ENCODE data around the gene CEP85L. TPM values are rescaled to one million over a fixed set of nuclear protein-coding genes. Genes with fewer than 3 reads are reported as not detected.

Gene CEP85L
- total RNA-seq, 4 donors from 2014 or later: 12.6 to 16.2 (median 13.4) TPM

DNA sequence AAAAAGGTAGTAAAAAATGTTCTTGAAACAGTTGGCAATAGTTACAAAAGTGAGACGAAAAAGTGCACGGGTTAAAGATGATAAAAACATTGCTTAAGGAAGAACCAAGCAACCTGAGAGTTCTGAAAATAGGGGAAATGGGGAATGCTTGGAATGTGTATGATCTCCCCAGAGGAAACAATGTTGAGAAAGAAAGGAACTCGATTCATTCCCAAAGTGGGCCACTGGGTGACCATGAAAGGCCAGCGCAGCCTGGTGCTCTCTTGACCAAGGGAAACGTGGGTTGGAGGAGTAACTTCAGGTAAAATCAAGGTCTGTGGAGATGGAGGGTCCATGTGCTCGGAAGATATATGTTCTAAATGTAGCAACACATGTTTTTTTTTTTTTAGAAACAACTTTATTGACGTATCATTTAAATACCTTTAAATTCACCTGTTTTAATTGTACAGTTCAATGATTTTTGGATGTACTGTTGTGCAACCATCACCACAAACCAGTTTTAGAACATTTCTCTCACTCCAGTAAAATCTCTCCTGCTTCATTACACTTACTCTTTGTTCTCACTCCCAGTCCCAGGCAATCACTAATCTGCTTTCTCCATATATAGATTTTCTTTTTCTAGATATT is 34.5 kb upstream of the CEP85L start:
- Histone ChIP-seq H3K27ac (replicated peaks in 1 of 4) (no peak overlapping the region), H3K9me3 (no peaks in the 10 kb centered on the region), H3K4me3 (no peak overlapping the region), H3K27me3 (no peaks in the 10 kb centered on the region), H3K36me3 (no peaks in the 10 kb centered on the region), H3K4me1 (no peaks in the 10 kb centered on the region)
- TF ChIP-seq, protein P1, sequence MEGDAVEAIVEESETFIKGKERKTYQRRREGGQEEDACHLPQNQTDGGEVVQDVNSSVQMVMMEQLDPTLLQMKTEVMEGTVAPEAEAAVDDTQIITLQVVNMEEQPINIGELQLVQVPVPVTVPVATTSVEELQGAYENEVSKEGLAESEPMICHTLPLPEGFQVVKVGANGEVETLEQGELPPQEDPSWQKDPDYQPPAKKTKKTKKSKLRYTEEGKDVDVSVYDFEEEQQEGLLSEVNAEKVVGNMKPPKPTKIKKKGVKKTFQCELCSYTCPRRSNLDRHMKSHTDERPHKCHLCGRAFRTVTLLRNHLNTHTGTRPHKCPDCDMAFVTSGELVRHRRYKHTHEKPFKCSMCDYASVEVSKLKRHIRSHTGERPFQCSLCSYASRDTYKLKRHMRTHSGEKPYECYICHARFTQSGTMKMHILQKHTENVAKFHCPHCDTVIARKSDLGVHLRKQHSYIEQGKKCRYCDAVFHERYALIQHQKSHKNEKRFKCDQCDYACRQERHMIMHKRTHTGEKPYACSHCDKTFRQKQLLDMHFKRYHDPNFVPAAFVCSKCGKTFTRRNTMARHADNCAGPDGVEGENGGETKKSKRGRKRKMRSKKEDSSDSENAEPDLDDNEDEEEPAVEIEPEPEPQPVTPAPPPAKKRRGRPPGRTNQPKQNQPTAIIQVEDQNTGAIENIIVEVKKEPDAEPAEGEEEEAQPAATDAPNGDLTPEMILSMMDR (IDR thresholded peaks at IDR 0.05): no peak
- TF ChIP-seq EP300 (IDR thresholded peaks at IDR 0.05) (no peak), POLR2A (IDR thresholded peaks at IDR 0.05; ENCODE audit: low read depth) (no peak), POLR2AphosphoS5 (IDR thresholded peaks at IDR 0.05) (no peak)
- DNase-seq (ENCODE audit: extremely low spot score): peak; percentile 68
- intact Hi-C loops (cut with DNase I): no loop called here
- 82% methylated on average over 7 of the region's 7 CpGs for WGBS

- intact Hi-C loops (cut with DNase I): no loop called here
Observed at GRCh38 chr6:118683881-118684872, 32.8 kb upstream of the CEP85L start.

DNA sequence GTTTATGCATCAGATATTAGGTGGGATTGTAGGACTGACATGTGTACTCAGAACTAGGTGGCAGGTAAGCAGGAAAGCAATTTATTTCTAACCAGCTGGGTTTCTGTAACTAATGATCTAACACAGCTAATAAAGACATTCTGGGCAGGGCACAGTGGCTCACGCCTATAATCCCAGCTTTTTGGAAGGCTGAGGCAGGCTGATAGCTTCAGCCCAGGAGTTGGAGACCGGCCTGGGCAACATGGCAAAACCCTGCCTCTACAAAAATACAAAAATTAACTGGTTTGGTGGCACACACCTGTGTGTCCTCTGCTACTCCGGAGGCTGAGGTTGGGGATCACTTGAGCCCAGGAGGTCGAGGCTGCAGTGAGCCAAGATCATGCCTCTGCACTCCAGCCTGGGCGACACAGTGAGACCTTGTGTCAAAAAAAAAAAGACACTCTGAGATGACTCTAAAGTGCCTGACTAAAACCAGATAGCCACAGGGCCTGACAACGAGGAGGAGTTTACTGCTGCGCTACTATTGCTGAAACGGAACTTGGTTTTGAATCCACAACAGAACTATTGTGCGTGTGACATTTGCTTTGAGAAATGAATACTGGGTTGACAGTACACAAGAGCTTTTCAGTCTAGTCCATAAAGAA is 29.2 kb upstream of the CEP85L start:
- H3K27ac ChIP-seq (replicated peaks in 1 of 4): no peak overlapping the region
- no peaks in the 10 kb centered on the region for H3K4me1 ChIP-seq
- intact Hi-C loops (cut with DNase I): no loop called here
- TF ChIP-seq POLR2AphosphoS5 (IDR thresholded peaks at IDR 0.05): no peak
- TF ChIP-seq EP300 (IDR thresholded peaks at IDR 0.05): no peak
- no peak for TF ChIP-seq POLR2A (IDR thresholded peaks at IDR 0.05; ENCODE audit: low read depth)
- peak; percentile 90 for DNase-seq (ENCODE audit: extremely low spot score)
- WGBS: 90% methylated on average over 9 of the region's 9 CpGs
- no peak overlapping the region for H3K4me3 ChIP-seq
- H3K9me3 ChIP-seq: no peaks in the 10 kb centered on the region
- no peaks in the 10 kb centered on the region for H3K36me3 ChIP-seq
- H3K27me3 ChIP-seq: no peaks in the 10 kb centered on the region

More at GRCh38 chr6:118683881-118684872, 32.8 kb upstream of the CEP85L start:
- H3K27ac ChIP-seq (replicated peaks in 1 of 4): no peak overlapping the region
- H3K4me1 ChIP-seq: no peaks in the 10 kb centered on the region
- H3K36me3 ChIP-seq: no peaks in the 10 kb centered on the region
- WGBS: 88% methylated on average over 9 of the region's 9 CpGs
- DNase-seq (ENCODE audit: extremely low spot score): peak; percentile 19
- TF ChIP-seq POLR2A (IDR thresholded peaks at IDR 0.05; ENCODE audit: low read depth) (no peak), EP300 (IDR thresholded peaks at IDR 0.05) (no peak), POLR2AphosphoS5 (IDR thresholded peaks at IDR 0.05) (no peak)
- TF ChIP-seq, protein P1 (IDR thresholded peaks at IDR 0.05): no peak
- H3K27me3 ChIP-seq: no peaks in the 10 kb centered on the region
- no peak overlapping the region for H3K4me3 ChIP-seq
- H3K9me3 ChIP-seq: no peaks in the 10 kb centered on the region

- TF ChIP-seq, protein P1 (IDR thresholded peaks at IDR 0.05): no peak
- TF ChIP-seq POLR2A (IDR thresholded peaks at IDR 0.05; ENCODE audit: low read depth): no peak
- TF ChIP-seq EP300 (IDR thresholded peaks at IDR 0.05): no peak
- no peak for TF ChIP-seq POLR2AphosphoS5 (IDR thresholded peaks at IDR 0.05)
- Histone ChIP-seq H3K27ac (replicated peaks in 1 of 4) (no peak overlapping the region), H3K4me1 (no peaks in the 10 kb centered on the region), H3K9me3 (no peaks in the 10 kb centered on the region), H3K4me3 (no peak overlapping the region), H3K36me3 (no peaks in the 10 kb centered on the region), H3K27me3 (no peaks in the 10 kb centered on the region)
- intact Hi-C loops (cut with DNase I): no loop called here
- 80% methylated on average over 1 of the region's 1 CpG for WGBS
- DNase-seq (ENCODE audit: extremely low spot score): peak; percentile 8
Observed at GRCh38 chr6:118679327-118679901, 28.0 kb upstream of the CEP85L start.
